GM18498 (cell line): ENCODE results near the gene RIT1.
A peak's percentile ranks its signal among the peaks of the same experiment; 100 is the strongest.

Source experiments
- ATAC-seq: cut with Tn5 transposase; IDR thresholded peaks from one replicate; pipeline ENCODE4 v1.9.1; 2021; ENCODE audit warnings: mild to moderate bottlenecking, moderate library complexity; ENCODE audit not compliant: unreplicated experiment

RIT1 gene

DNA sequence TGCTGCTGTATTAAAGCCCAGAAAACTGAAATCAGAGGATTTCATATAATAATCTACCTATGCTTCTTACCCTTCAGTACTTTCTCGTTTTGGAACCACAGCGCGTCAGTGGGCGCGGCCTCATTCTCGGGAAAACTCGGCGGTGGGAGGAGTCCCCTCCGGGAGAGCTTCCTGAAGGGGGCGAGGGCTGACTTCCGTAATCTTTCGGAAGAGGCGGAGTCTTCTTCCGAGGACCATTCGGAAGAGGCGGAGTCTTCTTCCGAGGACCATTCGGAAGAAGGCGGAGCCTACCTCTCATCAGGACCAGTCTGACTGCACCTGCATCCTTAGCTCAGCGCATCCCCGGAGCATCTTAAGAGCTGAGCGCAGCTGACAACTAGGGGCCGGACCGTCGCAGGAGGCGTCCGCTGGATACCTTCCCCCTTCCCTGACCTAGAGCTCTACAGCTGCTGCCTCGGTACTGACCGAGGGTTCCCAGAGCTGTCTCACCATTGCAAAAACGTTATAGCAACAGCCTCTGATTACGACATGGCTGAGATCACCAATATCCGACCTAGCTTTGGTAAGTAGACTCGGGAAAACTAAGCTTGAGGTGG, 51.8 kb downstream of the RIT1 start, which contains the start of gene SYT11:
Gene SYT11, plus strand, starts transcription at position 334 of the 596 bp plus-strand sequence. Its CDS starts 195 bp downstream, at position 529.
- ATAC-seq = peak; percentile 74

DNA sequence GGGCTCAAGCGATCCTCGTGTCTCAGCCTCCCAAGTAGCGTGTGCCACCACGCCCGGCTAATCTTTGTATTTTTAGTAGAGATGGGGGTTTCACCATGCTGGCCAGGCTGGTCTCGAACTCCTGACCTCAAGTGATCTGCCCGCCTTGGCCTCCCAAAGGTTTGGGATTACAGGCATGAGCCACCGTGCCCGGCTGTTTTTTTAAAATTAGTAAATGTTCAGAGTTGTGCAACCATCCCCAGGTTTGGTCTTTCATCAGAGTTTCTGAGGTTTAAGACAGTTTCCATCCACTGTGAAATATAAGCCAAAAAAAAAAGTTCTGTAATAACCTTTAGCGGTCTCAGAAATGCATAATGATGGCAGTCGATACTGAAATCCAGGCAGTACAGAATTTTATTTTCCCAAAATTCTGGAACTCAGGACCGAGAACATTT, 52.3 kb downstream of the RIT1 start:
- peak; percentile 2 for ATAC-seq

DNA sequence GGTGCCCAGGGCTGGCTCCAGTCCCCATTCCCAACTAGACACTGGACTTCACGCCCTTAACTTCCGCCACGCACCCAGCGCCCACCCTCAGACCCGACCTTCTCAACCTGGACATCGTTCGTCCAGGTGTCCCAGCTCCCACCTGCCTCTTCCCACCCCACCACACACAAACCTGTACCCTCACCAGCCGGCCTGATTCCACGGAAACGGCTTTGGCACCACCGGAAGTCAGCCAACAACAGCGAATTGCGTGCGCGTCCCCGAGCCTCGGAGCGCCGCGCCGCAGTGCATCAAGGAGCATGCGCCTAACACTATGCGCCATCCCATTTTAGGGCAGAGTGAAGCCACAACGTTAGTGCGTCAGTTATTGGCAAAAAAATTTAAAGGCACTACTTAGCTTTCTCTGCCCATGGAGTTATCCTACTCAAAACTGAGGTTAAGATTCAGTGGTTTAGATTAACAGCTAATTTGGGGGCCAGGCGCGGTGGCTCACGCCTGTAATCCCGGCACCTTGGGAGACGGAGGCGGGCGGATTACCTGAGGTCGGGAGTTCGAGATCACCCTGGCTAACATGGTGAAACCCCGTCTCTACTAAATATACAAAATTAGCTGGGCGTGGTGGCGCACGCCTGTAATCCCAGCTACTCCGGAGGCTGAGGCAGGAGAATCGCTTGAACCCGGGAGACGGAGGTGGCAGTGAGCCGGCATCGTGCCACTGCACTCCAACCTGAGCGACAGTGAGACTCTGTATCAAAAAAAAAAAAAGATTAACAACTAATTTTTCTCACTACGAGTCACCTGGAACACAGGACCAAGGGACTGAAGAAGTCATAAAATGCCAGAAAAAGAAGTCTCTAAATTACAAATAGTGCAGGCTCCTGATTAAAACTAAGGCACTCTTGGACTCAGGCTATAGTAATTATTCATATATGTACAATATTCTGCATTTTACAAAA, 53.9 kb downstream of the RIT1 start, which contains the start of gene GON4L:
Gene GON4L, minus strand, starts transcription at position 240 of the 956 bp plus-strand sequence. CDS start 3,434 bp downstream, outside the sequence.
- ATAC-seq = peak; percentile 46

DNA sequence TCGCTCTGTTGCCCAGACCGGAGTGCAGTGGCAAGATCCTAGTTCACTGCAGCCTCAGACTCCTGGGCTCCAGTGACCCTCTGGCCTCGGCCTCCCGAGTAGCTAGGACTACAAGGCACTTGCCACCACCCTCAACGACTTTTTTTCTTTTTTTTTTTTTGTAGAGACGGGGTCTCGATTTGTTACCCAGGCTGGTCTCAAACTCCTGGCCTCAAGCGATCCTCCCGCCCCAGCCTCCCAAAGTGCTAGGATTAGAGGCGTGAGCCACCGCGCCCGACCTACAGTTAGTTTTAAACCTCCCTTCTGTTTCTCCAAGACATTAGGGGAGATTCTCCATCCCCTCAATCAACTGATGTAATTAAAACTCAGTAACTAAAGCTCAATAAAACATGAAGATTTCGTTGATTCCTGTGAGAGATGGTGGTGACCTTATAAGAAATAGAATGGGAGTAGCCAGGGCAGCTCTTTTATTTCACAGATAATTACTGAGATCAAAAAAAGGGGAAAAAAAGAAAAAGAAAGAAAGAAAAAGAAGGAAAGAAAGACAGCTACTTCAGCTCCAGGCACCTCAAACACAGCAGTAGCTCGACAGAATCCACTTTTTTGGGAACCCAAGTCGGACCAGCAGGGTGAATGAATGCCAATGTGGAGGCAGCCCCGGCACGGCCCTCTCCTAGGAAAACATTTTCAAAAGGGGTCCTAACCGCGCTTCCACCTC, 54.7 kb downstream of the RIT1 start:
- no peak for ATAC-seq

DNA sequence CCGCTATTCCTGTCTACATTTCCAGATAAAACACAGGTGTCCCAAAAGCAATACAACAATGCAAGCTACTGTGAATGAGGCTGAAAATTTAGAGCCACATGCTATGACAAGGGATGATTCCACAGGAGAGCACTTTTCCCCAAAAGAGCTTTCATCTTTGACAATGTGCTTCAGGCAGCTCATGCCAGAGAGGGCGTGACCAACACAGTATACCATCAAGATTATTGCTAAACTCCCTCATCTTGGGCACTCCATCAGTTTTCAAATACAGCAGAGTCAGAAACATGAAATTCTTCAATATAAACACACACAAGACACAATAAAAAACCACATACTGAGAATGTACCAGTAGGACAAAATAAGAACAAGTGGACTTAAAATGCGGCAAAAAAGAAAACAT, 60.8 kb downstream of the RIT1 start:
- ATAC-seq = no peak

DNA sequence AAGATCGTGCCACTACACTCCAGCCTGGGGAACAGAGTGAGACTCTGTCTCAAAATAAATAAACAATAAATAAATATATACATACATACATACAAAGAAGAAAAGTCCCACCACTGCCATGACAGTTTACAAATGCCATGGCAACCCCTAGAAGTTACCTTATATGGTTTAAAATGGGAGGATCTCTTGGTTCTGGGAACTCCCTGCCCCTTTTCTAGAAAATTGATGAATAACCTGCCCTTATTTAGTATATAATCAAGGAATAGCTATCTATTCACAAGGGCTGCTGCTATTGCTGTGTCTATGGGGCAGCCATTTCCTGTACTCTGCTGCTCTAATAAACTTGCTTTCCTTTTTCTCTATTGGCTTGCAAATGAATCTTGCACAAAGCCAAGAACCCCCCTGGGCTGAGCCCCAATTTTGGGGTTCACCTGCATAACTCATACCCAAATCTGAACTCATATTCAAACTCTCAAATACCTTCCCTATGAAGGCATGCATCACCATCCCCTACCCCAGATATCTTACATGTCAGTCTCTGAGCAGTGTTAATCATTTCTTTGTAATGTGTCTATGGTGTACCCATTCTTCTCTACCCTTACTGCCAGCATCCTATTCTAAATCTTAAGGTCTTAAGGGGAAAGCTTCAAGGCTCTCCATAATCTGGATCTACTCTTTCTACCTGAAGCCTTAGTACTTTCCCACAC, 63.2 kb downstream of the RIT1 start:
- no peak for ATAC-seq
